Stimulated activated CD4-positive, alpha-beta T cell treated with anti-CD3 and anti-CD28 coated beads, Interleukin-15, amount 100 ng/mL, for 1 hour (primary cell): ENCODE data around the gene VWF.
"Not testable (repeated sequence)": the region's sequence is repeated elsewhere in the genome, so short reads cannot be mapped to it uniquely, and the experiment has no call there.

Experiments
- DNase-seq, 2 donors: peaks; one replicate each; pipeline ENCODE4 v3.0.0-alpha.2; 2020; ENCODE audit warnings: low read depth in 1 of 2, low spot score in 1 of 2

VWF gene

GRCh38 chr12:6124411-6125309 lies at the start of gene VWF:
VWF (minus strand) TSS chr12:6124670; CDS start chr12:6123196, 1,474 bp downstream.
- no peak for DNase-seq

DNA sequence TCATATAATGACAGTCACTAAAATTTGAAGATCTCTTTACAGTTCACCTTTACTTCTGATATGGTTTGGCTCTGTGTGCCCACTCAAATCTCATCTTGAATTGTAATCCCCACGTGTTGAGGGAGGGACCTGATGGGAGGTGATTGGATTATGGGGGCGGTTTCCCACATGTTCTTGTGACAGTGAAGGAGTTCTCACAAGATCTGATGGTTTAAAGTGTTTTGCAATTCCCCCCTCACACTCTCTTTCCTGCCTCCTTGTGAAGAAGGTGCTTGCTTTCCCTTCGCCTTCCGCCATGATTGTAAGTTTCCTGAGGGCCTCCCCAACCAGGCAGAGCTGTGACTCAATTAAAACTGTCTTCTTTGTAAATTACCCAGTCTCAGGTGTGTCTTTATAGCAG lies 48.4 kb upstream of the VWF start:
- DNase-seq: no peak

GRCh38 chr12:6172086-6172485 lies 47.6 kb upstream of the VWF start:
- DNase-seq: no peak

DNA sequence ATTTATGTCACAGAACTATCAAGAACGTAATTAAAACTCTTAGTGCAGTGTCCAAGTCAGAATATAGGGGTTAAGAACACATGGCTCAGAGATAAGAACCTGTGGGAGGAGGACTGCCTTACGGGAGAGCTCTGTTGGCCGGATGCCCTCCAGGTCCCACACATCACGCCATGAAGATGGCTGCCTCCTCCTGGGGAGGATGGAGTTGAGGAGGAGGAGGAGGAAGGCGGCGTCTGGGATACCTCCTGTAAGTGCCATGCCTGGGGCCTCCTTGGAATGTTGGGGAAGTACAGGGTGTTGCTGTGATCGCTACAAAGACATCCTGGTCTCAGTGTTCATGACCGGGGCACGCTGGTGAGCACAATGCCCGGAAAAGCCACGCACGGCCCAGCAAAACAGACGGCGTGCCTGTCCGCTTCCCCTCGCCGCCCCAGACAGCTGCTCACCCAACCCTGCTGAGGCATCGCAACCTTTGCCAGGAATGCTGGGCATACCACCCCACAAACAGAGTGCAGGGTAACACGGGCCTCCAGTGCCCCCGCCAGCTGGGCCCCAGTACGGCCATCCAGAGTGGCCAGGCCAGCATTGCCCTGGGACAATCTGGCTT lies 47.0 kb upstream of the VWF start:
- no peak for DNase-seq

- DNase-seq: peak in 1 of 2 donors; percentile 27
Observed at GRCh38 chr12:6167327-6168280, 43.1 kb upstream of the VWF start.

GRCh38 chr12:6166808-6167207 lies 42.3 kb upstream of the VWF start:
- no peak for DNase-seq

- no peak for DNase-seq
Observed at GRCh38 chr12:6165395-6165794, 40.9 kb upstream of the VWF start.

DNA sequence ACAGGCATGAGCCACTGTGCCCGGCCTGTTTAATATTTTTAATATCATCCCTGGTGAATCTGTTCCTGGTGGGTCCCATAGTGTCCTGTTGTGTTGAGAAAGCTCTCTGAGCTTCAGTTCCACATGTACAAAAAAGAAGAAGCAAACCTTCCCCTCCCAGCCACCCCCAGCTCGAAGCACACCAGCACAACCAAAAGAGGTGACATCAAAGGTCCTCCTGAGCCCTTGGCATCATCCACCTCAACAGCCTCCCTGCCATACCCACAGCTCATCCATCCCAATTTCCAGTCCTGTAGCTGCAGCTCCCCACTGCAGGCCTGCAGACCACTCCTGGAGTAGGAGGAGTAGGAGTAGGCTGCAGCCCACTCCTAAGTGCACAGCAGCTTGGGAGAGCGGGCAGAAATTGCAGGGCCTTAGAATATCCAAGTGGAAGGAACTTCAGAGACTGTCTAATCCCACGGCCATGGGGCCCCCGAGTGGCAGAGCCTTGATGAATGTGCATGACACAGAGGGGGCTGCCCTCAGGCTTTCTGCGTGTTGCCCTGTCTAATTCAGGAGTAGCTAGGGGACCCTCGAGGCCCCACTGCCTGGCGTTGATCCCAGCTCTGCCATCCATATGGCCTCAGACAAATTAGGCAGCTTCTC lies 39.1 kb upstream of the VWF start:
- no peak for DNase-seq

- DNase-seq: no peak
Observed at GRCh38 chr12:6161124-6161882, 36.8 kb upstream of the VWF start.

GRCh38 chr12:6160049-6160649 lies 35.7 kb upstream of the VWF start:
- DNase-seq: not testable (repeated sequence)

DNA sequence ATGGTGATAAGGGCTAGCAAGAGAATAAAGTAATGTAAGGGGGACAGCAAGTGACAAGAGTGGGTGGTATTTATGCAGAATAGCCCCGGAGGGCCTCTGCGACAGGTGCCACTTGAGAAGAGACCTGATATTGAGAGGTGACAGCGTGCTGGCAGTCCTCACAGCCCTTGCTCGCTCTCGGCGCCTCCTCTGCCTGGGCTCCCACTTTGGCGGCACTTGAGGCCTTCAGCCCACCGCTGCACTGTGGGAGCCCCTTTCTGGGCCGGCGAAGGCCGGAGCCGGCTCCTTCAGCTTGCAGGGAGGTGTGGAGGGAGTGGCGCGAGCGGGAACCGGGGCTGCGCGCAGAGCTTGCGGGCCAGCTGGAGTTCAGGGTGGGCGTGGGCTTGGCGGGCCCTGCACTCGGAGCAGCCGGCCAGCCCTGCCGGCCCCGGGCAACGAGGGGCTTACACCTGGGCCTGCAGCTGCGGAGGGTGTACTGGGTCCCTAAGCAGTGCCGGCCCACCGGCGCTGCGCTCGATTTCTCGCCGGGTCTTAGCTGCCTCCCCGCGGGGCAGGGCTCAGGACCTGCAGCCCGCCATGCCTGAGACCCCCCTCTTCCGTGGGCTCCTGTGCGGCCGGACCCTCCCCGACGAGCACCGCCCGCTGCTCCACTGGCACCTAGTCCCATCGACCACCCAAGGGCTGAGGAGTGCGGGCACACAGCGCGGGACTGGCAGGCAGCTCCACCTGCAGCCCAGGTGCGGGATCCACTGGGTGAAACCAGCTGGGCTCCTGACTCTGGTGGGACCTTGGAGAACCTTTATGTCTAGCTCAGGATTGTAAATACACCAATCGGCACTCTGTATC lies 34.9 kb upstream of the VWF start:
- not testable (repeated sequence) for DNase-seq

GRCh38 chr12:6158749-6159148 lies 34.3 kb upstream of the VWF start:
- no peak for DNase-seq

DNA sequence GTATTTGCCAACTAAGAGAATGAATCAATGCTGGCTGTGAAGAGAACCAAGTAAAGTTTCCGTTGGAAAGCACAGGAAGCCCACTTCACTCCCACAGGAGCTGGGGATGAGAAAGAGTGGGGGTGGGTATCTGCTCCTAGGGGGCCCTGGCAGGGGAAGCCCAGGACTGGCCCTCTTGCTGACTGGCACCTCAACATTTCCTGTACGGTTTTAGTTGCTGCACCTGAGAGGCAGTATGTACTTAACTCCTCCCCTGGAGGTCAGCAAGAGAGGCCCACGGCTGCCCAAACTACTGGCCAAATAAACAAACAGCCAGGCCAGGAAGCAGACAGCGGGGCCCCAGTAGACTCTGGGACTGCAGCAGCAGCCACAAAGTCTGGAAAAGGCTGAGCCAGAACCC lies 33.8 kb upstream of the VWF start:
- DNase-seq: no peak

GRCh38 chr12:6157482-6157881 lies 33.0 kb upstream of the VWF start:
- DNase-seq: no peak

DNA sequence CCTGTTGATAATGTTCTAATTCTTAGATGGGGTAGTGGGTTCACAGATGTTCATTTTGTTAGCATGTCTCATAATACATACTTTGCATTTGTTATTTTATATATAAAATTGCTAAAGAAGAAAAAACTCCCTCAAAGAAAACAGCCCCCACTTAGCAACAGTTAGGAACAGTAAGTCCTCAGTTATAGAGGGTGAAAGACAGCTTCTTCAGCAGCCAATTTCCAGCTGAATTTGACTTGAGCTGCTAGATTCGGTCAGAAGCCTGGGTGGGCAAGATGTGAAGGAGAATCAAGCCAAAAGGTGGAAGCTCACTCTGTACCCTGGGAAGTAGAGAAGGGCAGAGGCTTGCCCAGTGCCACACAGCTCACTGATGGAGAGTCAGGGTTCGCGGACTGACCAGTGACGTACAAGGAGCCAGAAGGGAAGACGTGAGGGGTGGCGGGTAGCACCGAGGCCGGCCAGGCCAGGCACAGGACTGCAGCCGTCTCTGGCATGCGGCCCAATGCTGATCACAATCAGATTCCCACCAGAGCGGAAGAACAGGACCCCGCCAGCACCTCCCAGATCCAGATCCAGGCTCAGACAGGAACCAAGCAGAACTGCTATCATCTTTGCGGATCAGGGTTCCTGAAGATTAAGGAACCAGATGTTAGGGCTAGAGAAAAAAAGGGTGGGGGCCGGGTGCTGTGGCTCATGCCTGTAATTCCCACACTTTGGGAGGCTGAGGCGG lies 30.4 kb upstream of the VWF start:
- DNase-seq: no peak

DNA sequence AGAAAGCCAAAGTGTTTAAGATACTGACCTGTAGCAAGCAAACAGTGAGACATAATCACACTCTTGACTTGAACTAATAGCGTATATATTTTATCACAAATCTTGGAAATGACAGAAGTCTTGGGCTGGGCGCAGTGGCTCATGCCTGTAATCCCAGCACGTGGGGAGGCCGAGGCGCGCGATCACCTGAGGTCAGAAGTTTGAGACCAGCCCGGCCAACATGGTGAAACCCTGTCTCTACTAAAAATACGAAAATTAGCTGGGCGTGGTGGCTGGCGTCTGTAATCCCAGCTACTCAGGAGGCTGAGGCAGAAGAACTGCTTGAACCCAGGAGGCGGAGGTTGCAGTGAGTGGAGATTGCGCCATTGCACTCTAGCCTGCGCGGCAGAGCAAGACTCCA lies 24.3 kb upstream of the VWF start:
- not testable (repeated sequence) for DNase-seq

DNA sequence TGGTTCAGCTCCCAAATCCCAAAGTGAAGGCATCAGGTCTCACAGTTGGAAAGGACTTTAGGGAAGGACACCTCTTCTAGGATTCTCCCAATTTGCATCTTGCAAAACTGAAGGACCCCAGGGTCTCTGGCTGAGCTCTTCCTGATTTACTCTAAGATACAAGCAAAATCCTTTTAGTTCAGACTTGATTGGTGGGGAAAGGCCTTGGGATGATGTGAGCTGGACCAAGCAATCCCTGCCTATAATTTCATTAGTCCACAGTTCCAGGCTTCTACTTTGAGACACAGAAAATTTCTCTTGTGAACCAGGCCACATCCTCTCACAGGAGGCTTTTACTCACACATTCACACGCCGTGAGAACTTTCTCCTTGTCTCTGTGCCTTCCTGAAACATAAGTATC lies 23.6 kb upstream of the VWF start:
- no peak for DNase-seq

GRCh38 chr12:6146951-6147350 lies 22.5 kb upstream of the VWF start:
- no peak for DNase-seq
